GM12873 (cell line): Measurements from ENCODE around the gene SARDH.

Source experiments
- CTCF ChIP-seq: IDR thresholded peaks from 2 replicates; pipeline ENCODE4 v1.5.1; 2012; ENCODE audit warnings: low read depth, mild to moderate bottlenecking, moderate library complexity, low read length, control low read depth; ENCODE audit not compliant: insufficient read depth; ENCODE audit errors: missing control alignments

Gene SARDH

GRCh38 chr9:133640160-133640559, 98.0 kb downstream of the SARDH start:
- TF ChIP-seq CTCF = no peak

GRCh38 chr9:133639613-133640012, 98.5 kb downstream of the SARDH start:
- TF ChIP-seq CTCF = no peak

- no peak for TF ChIP-seq CTCF
Observed at GRCh38 chr9:133638711-133639110, 99.4 kb downstream of the SARDH start.

- TF ChIP-seq CTCF = no peak
Observed at GRCh38 chr9:133638076-133638475, 100.1 kb downstream of the SARDH start.

GRCh38 chr9:133637451-133638055, 100.6 kb downstream of the SARDH start:
- TF ChIP-seq CTCF = no peak

GRCh38 chr9:133636902-133637301, 101.2 kb downstream of the SARDH start:
- TF ChIP-seq CTCF = no peak

GRCh38 chr9:133635533-133636531, 102.3 kb downstream of the SARDH start, which contains the start of gene DBH:
Gene DBH, plus strand, starts transcription at chr9:133636363. Its CDS starts 9 bp downstream, at chr9:133636372.
- TF ChIP-seq CTCF = no peak
